NCI-H187 treated with DMSO at 0.1 percent for 48 hours (cell line): Measurements from ENCODE around the gene FAM131C.
"Not testable (repeated sequence)": the region's sequence is repeated elsewhere in the genome, so short reads cannot be mapped to it uniquely, and the experiment has no call there.

ENCODE experiments used
- DNase-seq: peaks from one replicate; lab custom pipeline; 2025; lab: John Stamatoyannopoulos, UW

Gene FAM131C

GRCh38 chr1:16033103-16033632 is 40.3 kb downstream of the FAM131C start:
- not testable (repeated sequence) for DNase-seq

- no peak for DNase-seq
Measured at GRCh38 chr1:16032388-16033102, 40.9 kb downstream of the FAM131C start.

- DNase-seq, result no peak
Measured at GRCh38 chr1:16031551-16031950, 41.9 kb downstream of the FAM131C start.

- no peak for DNase-seq
Measured at GRCh38 chr1:16029288-16029687, 44.2 kb downstream of the FAM131C start.

- not testable (repeated sequence) for DNase-seq
Measured at GRCh38 chr1:16029003-16029268, 44.5 kb downstream of the FAM131C start.

- no peak for DNase-seq
Measured at GRCh38 chr1:16028237-16029002, 45.0 kb downstream of the FAM131C start.

DNA sequence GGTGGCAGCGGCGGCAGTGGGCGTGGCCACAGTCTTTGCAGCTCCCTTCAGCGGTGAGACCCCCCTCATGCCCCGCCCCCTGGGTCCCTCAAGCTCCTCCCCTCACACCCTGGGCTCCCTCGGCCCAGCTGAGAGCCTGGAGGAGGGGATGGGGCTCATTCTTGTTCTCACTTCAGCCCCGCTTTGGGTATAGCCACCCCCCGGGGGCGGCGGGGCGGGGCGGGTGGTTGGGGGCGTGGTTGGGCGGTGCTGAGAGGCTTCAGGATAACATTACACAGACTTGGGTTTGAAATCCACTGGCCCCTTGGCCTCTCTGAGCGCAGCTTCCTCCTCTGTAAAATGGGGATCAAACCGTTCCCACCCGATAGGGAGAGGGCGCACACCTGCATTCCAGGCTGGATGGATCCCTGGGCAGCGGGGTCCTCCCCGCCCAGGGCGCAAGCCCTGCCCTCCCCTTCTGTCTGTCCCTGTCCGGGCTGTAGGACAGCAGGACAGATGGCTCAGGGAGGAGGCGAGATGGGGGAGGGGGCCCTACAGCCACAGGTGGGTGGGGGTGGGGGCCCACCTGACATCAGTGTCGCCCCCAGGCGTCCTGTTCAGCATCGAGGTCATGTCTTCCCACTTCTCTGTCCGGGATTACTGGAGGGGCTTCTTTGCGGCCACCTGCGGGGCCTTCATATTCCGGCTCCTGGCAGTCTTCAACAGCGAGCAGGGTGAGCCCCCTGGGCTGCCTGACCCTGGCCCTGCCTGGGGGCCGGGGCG is 46.5 kb downstream of the FAM131C start:
- no peak for DNase-seq

GRCh38 chr1:16026302-16026701 is 47.1 kb downstream of the FAM131C start:
- DNase-seq, result not testable (repeated sequence)

GRCh38 chr1:16023050-16023653 is 50.3 kb downstream of the FAM131C start:
- no peak for DNase-seq

DNA sequence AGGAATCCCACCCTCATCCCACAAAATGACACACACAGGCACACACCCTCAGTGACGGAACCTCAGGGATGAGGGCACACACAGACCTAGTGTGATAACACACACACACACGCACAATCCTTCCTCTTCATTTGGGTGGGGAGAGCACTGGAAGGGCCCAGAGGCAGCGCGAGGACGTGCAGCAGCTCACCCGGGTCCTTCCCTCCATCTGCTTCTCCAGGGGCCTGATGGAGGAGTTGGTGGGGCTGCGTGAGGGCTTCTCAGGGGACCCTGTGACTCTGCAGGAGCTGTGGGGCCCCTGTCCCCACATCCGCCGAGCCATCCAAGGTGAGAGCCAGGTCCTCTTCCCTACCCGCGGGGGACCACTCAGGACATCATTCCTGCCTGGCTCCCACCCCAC is 51.1 kb downstream of the FAM131C start:
- no peak for DNase-seq

DNA sequence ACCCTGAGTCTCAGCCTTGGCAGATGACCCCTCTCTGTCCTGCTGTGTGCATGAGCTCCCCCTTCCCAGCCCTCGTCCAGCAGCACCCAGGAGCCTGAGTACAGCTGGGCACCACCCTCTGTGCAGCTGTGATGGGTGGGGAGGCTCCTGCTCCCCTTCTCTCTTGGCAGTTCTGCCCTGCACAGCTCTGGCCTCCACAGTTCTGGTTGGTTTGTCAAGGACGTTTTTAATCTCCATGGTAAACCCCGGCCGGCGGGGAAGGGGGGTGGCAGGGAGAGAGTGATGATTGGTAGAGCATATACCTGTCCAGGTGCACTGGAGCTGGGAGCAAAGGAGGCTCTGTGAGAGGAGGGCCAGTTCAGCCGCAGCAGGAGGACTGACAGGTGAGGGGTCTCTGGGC is 51.8 kb downstream of the FAM131C start, which contains the start of gene CLCNKA:
Gene CLCNKA (plus strand): TSS at position 356 of the 400 bp plus-strand sequence. CDS start 584 bp downstream, outside the sequence.
- peak; percentile 9 for DNase-seq

GRCh38 chr1:16020878-16021277 is 52.6 kb downstream of the FAM131C start:
- DNase-seq, result not testable (repeated sequence)

GRCh38 chr1:16020325-16020724 is 53.1 kb downstream of the FAM131C start:
- DNase-seq, result no peak

DNA sequence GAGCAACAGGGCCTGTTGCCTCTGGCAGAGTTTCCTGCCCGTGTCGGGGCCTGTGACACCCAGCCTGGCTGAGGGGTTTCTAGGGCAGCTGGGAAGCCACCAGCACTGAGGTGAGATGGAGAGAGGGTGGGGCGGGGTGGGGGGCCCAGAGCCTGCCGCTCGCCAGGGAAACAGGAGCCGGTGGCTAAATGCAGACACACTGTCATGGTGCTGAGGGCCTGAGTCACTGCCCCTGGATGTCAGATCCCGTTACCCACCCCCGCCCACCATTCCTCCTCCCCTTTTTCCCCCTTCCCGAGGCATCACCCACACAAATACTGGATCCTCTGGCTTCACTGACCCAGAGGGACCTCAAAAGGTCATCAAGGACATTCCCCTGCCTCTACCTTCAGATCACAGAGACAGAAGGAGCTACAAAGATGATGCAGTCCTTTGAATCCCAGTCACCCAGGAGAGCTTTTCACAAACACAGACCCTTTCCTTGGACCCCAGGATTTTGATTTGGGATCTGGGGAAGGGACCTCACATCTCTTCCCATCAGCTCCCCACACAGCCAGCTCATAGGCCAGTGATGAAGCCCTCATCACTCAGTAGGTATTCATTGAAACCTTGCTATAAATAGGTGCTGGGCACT is 53.7 kb downstream of the FAM131C start:
- DNase-seq, result no peak

- no peak for DNase-seq
Measured at GRCh38 chr1:16018749-16019643, 54.5 kb downstream of the FAM131C start.

DNA sequence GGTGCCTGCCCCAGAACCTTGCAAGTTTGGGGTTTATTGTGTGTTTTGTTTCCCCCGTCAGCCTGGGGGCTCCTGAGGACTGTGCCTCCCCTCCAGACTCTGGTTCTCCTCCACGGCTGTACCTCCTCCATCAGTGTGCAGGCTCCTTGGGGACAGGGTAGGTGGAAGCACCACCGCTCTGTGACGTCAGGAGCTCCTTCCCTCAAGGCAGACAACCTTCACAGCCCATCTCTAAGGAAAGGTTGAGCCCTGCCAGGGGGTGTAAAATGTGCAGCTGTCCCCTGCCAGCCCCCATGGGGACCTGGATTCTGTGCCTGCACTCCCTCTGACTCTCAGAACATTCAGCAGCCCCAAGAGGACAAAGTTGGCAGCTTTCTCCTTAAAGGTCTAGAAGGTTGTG is 55.1 kb downstream of the FAM131C start:
- DNase-seq, result no peak

DNA sequence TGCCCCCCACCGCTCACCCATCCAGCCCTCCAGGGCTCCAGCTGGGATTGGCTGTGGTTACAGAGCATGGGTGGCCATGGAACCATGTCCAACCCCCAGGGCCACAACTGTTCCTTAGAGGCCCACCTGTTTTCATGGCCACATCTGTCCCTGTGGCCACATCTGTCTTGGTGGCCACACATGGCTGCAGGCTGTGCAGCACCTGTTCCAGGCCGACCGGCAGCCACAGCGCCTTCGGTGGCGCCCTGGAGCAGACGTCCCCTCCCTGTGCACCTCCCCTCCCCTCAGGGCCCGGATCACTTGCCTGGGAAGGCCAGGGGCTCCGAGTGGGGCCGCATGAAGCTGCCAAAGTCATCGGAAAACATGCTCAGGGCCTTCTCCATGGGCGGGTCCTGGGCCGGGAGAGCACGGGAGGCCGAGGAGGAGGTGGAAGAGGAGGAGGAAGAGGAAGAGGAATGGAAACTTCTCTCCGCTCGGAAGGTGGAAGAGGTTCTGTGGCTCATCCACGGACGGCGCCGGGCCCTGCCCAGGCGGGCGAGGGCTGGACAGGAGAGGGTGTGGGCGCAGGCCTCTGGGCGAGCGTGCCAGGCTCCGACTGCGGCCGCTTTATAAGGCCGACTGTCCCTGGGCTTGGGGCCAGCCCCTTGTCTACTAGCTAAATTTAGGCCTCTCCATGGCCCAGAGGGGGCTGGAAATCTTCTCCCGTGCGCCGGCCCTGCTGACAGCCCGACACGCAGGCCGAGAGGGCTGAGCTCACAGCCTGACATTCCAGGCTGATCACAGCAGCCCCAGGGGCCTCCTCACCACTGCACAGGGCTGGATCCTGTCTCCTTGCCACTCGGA is 55.8 kb downstream of the FAM131C start, which contains the start of gene HSPB7:
Gene HSPB7 (minus strand): TSS at position 583 of the 843 bp plus-strand sequence. CDS start 80 bp downstream, at position 503.
- DNase-seq, result no peak

- no peak for DNase-seq
Measured at GRCh38 chr1:16017076-16017460, 56.4 kb downstream of the FAM131C start.
